ENCODE data around the gene NDEL1. TPM values are rescaled to one million over a fixed set of nuclear protein-coding genes. Genes with fewer than 3 reads are reported as not detected.

The NDEL1 gene, protein sequence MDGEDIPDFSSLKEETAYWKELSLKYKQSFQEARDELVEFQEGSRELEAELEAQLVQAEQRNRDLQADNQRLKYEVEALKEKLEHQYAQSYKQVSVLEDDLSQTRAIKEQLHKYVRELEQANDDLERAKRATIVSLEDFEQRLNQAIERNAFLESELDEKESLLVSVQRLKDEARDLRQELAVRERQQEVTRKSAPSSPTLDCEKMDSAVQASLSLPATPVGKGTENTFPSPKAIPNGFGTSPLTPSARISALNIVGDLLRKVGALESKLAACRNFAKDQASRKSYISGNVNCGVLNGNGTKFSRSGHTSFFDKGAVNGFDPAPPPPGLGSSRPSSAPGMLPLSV
- total RNA-seq = 27.3 and 33.4 TPM in 2 replicates

DNA sequence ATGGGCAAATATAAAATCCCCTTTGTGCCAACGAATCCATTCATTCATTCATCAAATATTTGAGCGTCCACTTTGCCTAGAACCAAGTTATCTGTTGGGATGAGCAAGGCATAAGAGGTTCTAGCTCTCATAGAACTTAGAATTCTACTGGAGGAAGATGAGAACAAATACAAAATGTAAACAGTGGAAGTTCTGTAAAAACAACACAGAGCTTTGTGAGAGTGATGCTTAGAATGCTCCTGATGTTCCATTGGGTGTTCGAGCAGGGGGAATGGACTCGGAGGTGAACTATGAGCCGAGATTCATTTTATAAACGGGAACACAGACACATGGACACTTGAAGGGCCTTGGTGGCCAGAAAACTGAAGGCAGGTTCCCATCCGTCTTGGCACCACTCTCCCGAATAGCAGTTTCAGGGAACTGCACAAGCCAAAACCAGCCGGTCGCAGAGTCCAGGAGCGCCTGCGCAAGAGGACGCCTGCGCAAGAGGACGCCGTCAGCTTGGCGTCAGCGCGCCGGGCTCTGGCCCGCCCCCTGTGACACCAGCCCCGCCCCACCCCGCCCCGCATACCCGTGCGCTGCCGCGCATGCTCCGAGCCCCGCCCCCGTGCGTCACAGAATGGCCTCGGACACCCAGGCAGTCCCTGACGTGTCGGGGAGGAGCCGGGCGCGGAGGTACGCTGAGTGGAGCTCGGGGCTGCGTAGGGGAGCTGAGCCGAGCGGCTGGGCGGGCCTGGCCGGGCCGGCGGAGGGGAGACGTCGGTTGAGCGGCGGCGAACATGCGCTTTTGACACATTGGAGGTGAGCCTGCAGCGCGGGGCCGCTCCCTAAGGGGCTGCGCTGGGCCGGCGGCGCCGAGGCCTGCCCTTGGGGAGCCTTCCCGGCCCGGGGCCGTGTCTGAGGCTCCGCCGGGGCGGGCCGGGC lies at the start of gene NDEL1:
NDEL1 (plus strand) TSS at position 640 of the 924 bp plus-strand sequence. CDS start 8,388 bp downstream, outside the sequence.
- DNase-seq (ENCODE audit: low read depth) = peak; percentile 52
- TF ChIP-seq, protein P1, sequence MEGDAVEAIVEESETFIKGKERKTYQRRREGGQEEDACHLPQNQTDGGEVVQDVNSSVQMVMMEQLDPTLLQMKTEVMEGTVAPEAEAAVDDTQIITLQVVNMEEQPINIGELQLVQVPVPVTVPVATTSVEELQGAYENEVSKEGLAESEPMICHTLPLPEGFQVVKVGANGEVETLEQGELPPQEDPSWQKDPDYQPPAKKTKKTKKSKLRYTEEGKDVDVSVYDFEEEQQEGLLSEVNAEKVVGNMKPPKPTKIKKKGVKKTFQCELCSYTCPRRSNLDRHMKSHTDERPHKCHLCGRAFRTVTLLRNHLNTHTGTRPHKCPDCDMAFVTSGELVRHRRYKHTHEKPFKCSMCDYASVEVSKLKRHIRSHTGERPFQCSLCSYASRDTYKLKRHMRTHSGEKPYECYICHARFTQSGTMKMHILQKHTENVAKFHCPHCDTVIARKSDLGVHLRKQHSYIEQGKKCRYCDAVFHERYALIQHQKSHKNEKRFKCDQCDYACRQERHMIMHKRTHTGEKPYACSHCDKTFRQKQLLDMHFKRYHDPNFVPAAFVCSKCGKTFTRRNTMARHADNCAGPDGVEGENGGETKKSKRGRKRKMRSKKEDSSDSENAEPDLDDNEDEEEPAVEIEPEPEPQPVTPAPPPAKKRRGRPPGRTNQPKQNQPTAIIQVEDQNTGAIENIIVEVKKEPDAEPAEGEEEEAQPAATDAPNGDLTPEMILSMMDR (conservative IDR thresholded peaks at IDR 0.05; ENCODE audit: low read depth, low read length) = no peak
- H3K4me3 ChIP-seq (ENCODE audit: low read depth, low read length) = peak within 1 kb of the TSS; percentile 87

DNA sequence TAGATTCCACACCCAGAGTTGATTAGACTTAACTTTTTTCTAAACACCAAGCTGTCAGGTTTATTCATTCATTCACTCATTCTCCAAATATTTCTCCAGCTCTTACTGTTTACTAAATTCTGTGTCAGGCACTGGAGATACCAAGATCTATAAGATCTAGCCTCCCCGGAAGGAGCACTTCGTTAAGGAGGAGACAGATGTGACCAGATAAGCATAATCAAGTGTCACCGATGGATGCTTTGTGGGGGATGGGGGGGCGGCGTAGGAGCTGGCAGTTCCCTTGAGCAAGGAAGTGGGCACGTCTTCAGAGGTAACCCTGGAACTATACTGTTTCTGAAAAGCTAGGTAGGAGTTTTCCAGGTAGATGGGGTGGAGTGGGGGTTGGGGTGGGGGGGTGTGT lies 48.8 kb upstream of the NDEL1 start:
- no peak overlapping the region for H3K4me3 ChIP-seq (ENCODE audit: low read depth, low read length)
- DNase-seq (ENCODE audit: low read depth) = no peak
- TF ChIP-seq, protein P1 (conservative IDR thresholded peaks at IDR 0.05; ENCODE audit: low read depth, low read length) = no peak

DNA sequence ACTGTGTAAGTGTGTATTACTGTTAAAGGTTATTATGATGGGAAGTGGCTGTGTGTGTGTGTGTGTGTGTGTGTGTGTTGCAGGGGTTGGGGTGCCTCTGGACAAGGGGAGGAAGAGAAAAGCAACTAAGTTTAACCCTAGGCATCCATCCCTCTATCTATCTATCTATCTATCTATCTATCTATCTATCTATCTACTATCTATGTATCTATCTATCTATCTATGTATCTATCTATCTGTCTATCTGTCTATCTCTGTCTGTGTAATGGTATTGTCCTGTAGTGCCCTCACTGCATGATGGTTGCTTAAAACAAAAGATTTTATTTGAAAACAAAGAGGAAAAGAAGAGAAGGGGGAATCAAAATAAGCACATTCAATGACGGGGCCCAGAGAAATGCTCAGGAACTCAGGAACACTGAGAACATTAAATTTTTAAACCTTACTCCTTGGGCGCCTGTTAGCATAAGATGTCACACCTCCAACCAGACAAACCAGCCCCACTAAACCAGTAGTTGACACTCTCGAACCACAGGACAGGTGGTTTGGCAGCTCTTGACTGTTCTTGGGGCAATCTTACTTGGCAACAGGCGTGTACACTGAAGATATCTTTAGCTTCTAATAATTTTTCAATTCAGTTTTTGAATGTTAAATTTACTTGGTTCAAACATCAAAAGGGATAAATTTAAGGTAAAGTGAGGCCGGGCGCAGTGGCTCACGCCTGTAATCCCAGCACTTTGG lies 47.6 kb upstream of the NDEL1 start:
- H3K4me3 ChIP-seq (ENCODE audit: low read depth, low read length) = no peak overlapping the region
- TF ChIP-seq, protein P1 (conservative IDR thresholded peaks at IDR 0.05; ENCODE audit: low read depth, low read length) = no peak
- no peak for DNase-seq (ENCODE audit: low read depth)

DNA sequence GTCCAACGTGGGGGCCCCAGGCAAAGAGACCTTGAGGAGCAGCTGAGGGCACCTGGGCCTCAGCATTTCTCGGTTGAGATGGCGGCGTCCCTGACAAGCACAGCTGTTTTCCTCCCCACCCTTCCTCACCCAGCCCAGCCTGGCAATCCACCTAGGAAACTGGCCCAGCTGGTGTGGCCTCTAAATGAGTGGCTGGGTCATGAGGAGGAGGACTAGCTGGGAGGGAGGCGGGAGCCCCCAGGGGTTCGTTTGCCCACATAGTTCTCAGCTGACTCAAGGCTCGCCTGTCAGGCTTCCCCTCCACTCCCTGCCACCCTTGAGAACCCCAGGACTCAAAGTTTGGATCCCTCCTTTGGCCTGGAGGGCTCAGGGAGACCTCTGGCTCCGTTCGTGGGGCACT lies 44.0 kb upstream of the NDEL1 start:
- TF ChIP-seq, protein P1 (conservative IDR thresholded peaks at IDR 0.05; ENCODE audit: low read depth, low read length) = no peak
- no peak for DNase-seq (ENCODE audit: low read depth)
- no peak overlapping the region for H3K4me3 ChIP-seq (ENCODE audit: low read depth, low read length)

DNA sequence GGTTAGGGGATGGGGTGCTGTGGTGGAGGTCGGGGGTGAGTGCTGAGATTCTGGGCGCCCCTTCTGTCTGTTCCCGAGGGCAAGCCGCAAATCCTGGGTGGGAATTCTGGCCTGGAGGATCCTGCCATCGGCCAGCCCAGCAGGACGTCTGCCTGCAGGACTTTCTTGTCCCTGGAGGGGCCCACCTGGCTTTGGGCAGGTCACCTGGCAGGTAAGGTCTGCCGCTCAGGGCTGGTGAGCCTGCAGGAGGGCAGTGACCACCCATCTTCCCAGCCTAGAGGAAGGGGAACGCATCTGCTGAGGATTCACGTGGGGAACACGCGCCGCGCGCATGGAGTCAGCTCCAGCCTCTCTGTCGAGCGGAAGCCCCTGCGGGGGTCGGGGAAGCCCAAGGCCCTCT lies 43.4 kb upstream of the NDEL1 start:
- H3K4me3 ChIP-seq (ENCODE audit: low read depth, low read length) = no peak overlapping the region
- TF ChIP-seq, protein P1 (conservative IDR thresholded peaks at IDR 0.05; ENCODE audit: low read depth, low read length) = no peak
- no peak for DNase-seq (ENCODE audit: low read depth)

DNA sequence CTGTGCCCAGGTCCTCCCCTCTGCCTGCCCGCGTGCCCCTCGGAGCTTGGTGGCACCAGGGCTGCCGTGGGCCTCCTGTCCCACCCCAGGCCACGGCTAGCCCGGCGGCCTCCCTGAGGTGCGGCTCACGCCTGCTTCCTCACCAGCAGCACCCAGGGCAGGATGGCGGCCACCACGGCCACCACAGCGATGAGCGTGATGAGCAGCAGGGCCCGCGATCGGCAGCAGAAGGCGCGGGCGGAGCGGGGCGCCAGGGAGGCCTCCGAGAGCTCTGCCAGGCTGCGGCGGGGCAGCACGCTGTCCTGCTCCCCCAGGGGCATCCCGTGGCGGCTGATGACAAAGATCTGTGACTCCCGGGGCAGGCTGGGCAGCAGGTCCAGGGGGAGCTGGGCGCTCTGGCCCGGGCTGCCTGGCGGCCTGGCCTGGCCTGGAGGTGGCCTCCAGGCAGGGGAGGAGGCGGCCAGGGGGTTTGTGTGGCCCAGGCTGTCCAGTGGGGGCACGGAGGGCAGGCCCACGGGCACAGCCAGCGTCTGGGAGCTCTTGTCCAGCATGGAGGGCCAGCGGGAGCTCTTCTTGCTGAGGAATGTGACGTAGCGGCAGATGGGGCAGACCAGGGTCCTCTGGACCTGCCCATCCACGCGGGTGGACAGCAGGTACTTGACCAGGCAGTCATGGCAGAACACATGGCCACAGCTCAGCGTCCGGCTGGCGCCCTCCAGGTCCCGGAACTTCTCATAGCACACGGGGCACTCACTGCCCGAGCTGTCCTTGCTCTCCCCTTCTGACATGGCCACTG lies 42.8 kb upstream of the NDEL1 start:
- H3K4me3 ChIP-seq (ENCODE audit: low read depth, low read length) = no peak overlapping the region
- DNase-seq (ENCODE audit: low read depth) = no peak
- TF ChIP-seq, protein P1 (conservative IDR thresholded peaks at IDR 0.05; ENCODE audit: low read depth, low read length) = no peak
